Cerebellar nuclear complex (tissue), 1 donor: Measurements from ENCODE around the gene PODXL.
A peak's percentile ranks its signal among the peaks of the same experiment; 100 is the strongest.
"Not testable (repeated sequence)": the region's sequence is repeated elsewhere in the genome, so short reads cannot be mapped to it uniquely, and the experiment has no call there.

ENCODE experiments used
- DNase-seq, 2 experiments: peaks; one replicate each; lab custom pipeline; 2025; lab: John Stamatoyannopoulos, UW

The PODXL gene

GRCh38 chr7:131538071-131538812 is 18.2 kb downstream of the PODXL start:
- DNase-seq: no peak

GRCh38 chr7:131537571-131537978 is 18.9 kb downstream of the PODXL start:
- DNase-seq: no peak

- no peak for DNase-seq
These were observed 20.0 kb downstream of the PODXL start for GRCh38 chr7:131536361-131536849.

GRCh38 chr7:131533566-131534561 is 22.6 kb downstream of the PODXL start:
- no peak for DNase-seq

- no peak for DNase-seq
These were observed 23.3 kb downstream of the PODXL start for GRCh38 chr7:131533151-131533559.

- no peak for DNase-seq
These were observed 23.8 kb downstream of the PODXL start for GRCh38 chr7:131532570-131533091.

- no peak for DNase-seq
These were observed 26.3 kb downstream of the PODXL start for GRCh38 chr7:131530137-131530536.

GRCh38 chr7:131529617-131530016 is 26.8 kb downstream of the PODXL start:
- DNase-seq: no peak

GRCh38 chr7:131529179-131529578 is 27.2 kb downstream of the PODXL start:
- no peak for DNase-seq

GRCh38 chr7:131527456-131527855 is 29.0 kb downstream of the PODXL start:
- DNase-seq: no peak

GRCh38 chr7:131525820-131526219 is 30.6 kb downstream of the PODXL start:
- DNase-seq: no peak

- no peak for DNase-seq
These were observed 31.7 kb downstream of the PODXL start for GRCh38 chr7:131524703-131525102.

GRCh38 chr7:131524115-131524514 is 32.3 kb downstream of the PODXL start:
- no peak for DNase-seq

GRCh38 chr7:131522325-131522930 is 34.0 kb downstream of the PODXL start:
- DNase-seq: no peak

GRCh38 chr7:131521651-131522163 is 34.7 kb downstream of the PODXL start:
- DNase-seq: no peak

GRCh38 chr7:131518626-131519025 is 37.8 kb downstream of the PODXL start:
- no peak for DNase-seq

- DNase-seq: no peak
These were observed 39.1 kb downstream of the PODXL start for GRCh38 chr7:131517218-131517923.

- DNase-seq: not testable (repeated sequence)
These were observed 41.0 kb downstream of the PODXL start for GRCh38 chr7:131515471-131515870.

- DNase-seq: peak in 1 of 2 experiments; percentile 71
These were observed 43.0 kb downstream of the PODXL start for GRCh38 chr7:131513245-131514061.
